HUES48 (cell line): ENCODE measurements around the gene TCF7L2.

Experiments
- H3K27ac ChIP-seq: one replicate; pipeline ENCODE4 v1.7.0; 2013; ENCODE audit warnings: low read depth, low read length, inconsistent platforms
- H3K27me3 ChIP-seq: 2 replicates; pipeline ENCODE4 v1.6.1; 2013; ENCODE audit warnings: mild to moderate bottlenecking, low read length; ENCODE audit not compliant: control insufficient read depth, insufficient read depth
- H3K36me3 ChIP-seq: 2 replicates; pipeline ENCODE4 v1.6.1; 2013; ENCODE audit warnings: low read length; ENCODE audit not compliant: control insufficient read depth, insufficient read depth
- H3K4me1 ChIP-seq: 2 replicates; pipeline ENCODE4 v1.6.1; 2013; ENCODE audit warnings: mild to moderate bottlenecking, low read length; ENCODE audit not compliant: control insufficient read depth, insufficient read depth
- H3K4me3 ChIP-seq: 2 replicates; pipeline ENCODE4 v1.5.1; 2013; ENCODE audit warnings: mild to moderate bottlenecking, low read depth, low read length
- H3K9ac ChIP-seq: 2 replicates; pipeline ENCODE4 v1.6.1; 2013; ENCODE audit warnings: mild to moderate bottlenecking, low read depth, low read length, moderate library complexity
- H3K9me3 ChIP-seq: 2 replicates; pipeline ENCODE4 v1.6.1; 2013; ENCODE audit warnings: low read length; ENCODE audit not compliant: control insufficient read depth, insufficient read depth

The TCF7L2 gene

GRCh38 chr10:112915590-112916572, 34.2 kb upstream of the TCF7L2 start:
- Histone ChIP-seq H3K9me3 (no peaks in the 10 kb centered on the region), H3K4me1 (peaks cover 44% of the 10 kb centered on the region), H3K27ac (no peak overlapping the region), H3K4me3 (no peak overlapping the region), H3K9ac (no peak overlapping the region), H3K36me3 (no peaks in the 10 kb centered on the region), H3K27me3 (peaks cover 74% of the 10 kb centered on the region)

- Histone ChIP-seq H3K27ac (no peak overlapping the region), H3K4me3 (no peak overlapping the region), H3K36me3 (no peaks in the 10 kb centered on the region), H3K9me3 (no peaks in the 10 kb centered on the region), H3K9ac (no peak overlapping the region), H3K27me3 (peaks cover 68% of the 10 kb centered on the region), H3K4me1 (peaks cover 37% of the 10 kb centered on the region)
Observed at GRCh38 chr10:112917681-112918080, 32.4 kb upstream of the TCF7L2 start.

- H3K36me3 ChIP-seq: no peaks in the 10 kb centered on the region
Observed at GRCh38 chr10:112918771-112919170, 31.3 kb upstream of the TCF7L2 start.

GRCh38 chr10:112919721-112920120, 30.3 kb upstream of the TCF7L2 start:
- no peaks in the 10 kb centered on the region for H3K36me3 ChIP-seq
- no peak overlapping the region for H3K27ac ChIP-seq

More at GRCh38 chr10:112918771-112919170, 31.3 kb upstream of the TCF7L2 start:
- Histone ChIP-seq H3K27me3 (peaks cover 60% of the 10 kb centered on the region), H3K4me1 (peaks cover 33% of the 10 kb centered on the region), H3K4me3 (no peak overlapping the region), H3K9ac (no peak overlapping the region), H3K9me3 (no peaks in the 10 kb centered on the region), H3K27ac (no peak overlapping the region)

GRCh38 chr10:112926906-112927688, 22.9 kb upstream of the TCF7L2 start:
- Histone ChIP-seq H3K4me3 (no peak overlapping the region), H3K9ac (no peak overlapping the region), H3K36me3 (no peaks in the 10 kb centered on the region), H3K27ac (no peak overlapping the region), H3K27me3 (no peaks in the 10 kb centered on the region), H3K4me1 (peaks cover 10% of the 10 kb centered on the region), H3K9me3 (no peaks in the 10 kb centered on the region)

More at GRCh38 chr10:112919721-112920120, 30.3 kb upstream of the TCF7L2 start:
- H3K4me1 ChIP-seq: peaks cover 24% of the 10 kb centered on the region
- H3K9ac ChIP-seq: no peak overlapping the region
- H3K4me3 ChIP-seq: no peak overlapping the region
- no peaks in the 10 kb centered on the region for H3K9me3 ChIP-seq
- peaks cover 51% of the 10 kb centered on the region for H3K27me3 ChIP-seq

- H3K4me3 ChIP-seq: no peak overlapping the region
- no peak overlapping the region for H3K9ac ChIP-seq
- peak overlapping the region; percentile 16 for H3K27ac ChIP-seq
- H3K36me3 ChIP-seq: no peaks in the 10 kb centered on the region
- H3K9me3 ChIP-seq: no peaks in the 10 kb centered on the region
- peaks cover 10% of the 10 kb centered on the region for H3K4me1 ChIP-seq
- H3K27me3 ChIP-seq: no peaks in the 10 kb centered on the region
Observed at GRCh38 chr10:112927980-112928379, 22.1 kb upstream of the TCF7L2 start.

GRCh38 chr10:112932658-112933057, 17.4 kb upstream of the TCF7L2 start:
- Histone ChIP-seq H3K36me3 (no peaks in the 10 kb centered on the region), H3K27me3 (no peaks in the 10 kb centered on the region), H3K4me3 (no peak overlapping the region), H3K9me3 (no peaks in the 10 kb centered on the region), H3K9ac (no peak overlapping the region), H3K27ac (no peak overlapping the region), H3K4me1 (peaks cover 8% of the 10 kb centered on the region)

GRCh38 chr10:112934193-112934592, 15.9 kb upstream of the TCF7L2 start:
- no peaks in the 10 kb centered on the region for H3K9me3 ChIP-seq
- no peaks in the 10 kb centered on the region for H3K27me3 ChIP-seq
- H3K36me3 ChIP-seq: no peaks in the 10 kb centered on the region
- no peak overlapping the region for H3K4me3 ChIP-seq
- H3K9ac ChIP-seq: no peak overlapping the region
- H3K4me1 ChIP-seq: peaks cover 4% of the 10 kb centered on the region; the same call in 1 of the 2 replicates
- H3K27ac ChIP-seq: no peak overlapping the region

- no peaks in the 10 kb centered on the region for H3K27me3 ChIP-seq
- H3K9ac ChIP-seq: no peak overlapping the region
- H3K27ac ChIP-seq: no peak overlapping the region
- peaks cover 5% of the 10 kb centered on the region; the same call in 1 of the 2 replicates for H3K4me1 ChIP-seq
- no peaks in the 10 kb centered on the region for H3K9me3 ChIP-seq
- H3K36me3 ChIP-seq: no peaks in the 10 kb centered on the region
- no peak overlapping the region for H3K4me3 ChIP-seq
Observed at GRCh38 chr10:112938808-112939482, 11.1 kb upstream of the TCF7L2 start.

- Histone ChIP-seq H3K9me3 (no peaks in the 10 kb centered on the region), H3K27ac (no peak overlapping the region), H3K4me3 (no peak overlapping the region), H3K36me3 (no peaks in the 10 kb centered on the region), H3K9ac (no peak overlapping the region), H3K27me3 (no peaks in the 10 kb centered on the region), H3K4me1 (peaks cover 28% of the 10 kb centered on the region)
Observed at GRCh38 chr10:112945811-112946210, 4.2 kb upstream of the TCF7L2 start.
